Measurements from ENCODE around the gene LEKR1.

The LEKR1 gene

GRCh38 chr3:157083824-157084223, 257.7 kb downstream of the LEKR1 start:
- ChIA-PET CTCF (interaction anchor here (0.6 to 1.8 kb wide), 2 partner anchors 54 to 189 kb away, joined by 5 to 8 read pairs; no protein-coding TSS in a partner anchor), POLR2A (no interaction called here)
- Histone ChIP-seq H3K36me3 (ENCODE audit: control insufficient read depth in 2 of 2, insufficient read depth in 1 of 2, low read length in 2 of 2) (no peaks in the 10 kb centered on the region), H3K4me3 (ENCODE audit: low read depth, low read length) (no peak overlapping the region), H3K4me1 (ENCODE audit: control insufficient read depth, insufficient read depth, low read length) (peaks cover 3% of the 10 kb centered on the region; the same call in 1 of the 2 replicates), H3K27ac (ENCODE audit: extremely low read depth, low read depth, low read length) (no peak overlapping the region), H3K9me3 (ENCODE audit: control insufficient read depth, insufficient read depth, low read depth, low read length) (no peaks in the 10 kb centered on the region)
- TF ChIP-seq ZNF302 (tag by site-specific recombination; IDR thresholded peaks at IDR 0.05; ENCODE audit: low read depth): no peak
- TF ChIP-seq BCL11B (tag by site-specific recombination; IDR thresholded peaks at IDR 0.05; ENCODE audit: low read depth): no peak
- TF ChIP-seq HIC1 (tag by site-specific recombination; IDR thresholded peaks at IDR 0.05): no peak
- no peak for TF ChIP-seq ZNF560 (tag by site-specific recombination; IDR thresholded peaks at IDR 0.05; ENCODE audit: borderline replicate concordance)
- no peak for TF ChIP-seq ZNF404 (tag by site-specific recombination; IDR thresholded peaks at IDR 0.05)
- no peak for TF ChIP-seq ZNF175 (tag by site-specific recombination; IDR thresholded peaks at IDR 0.05)
- TF ChIP-seq ZNF174 (tag by site-specific recombination; IDR thresholded peaks at IDR 0.05): no peak
- no peak for TF ChIP-seq ZNF514 (tag by site-specific recombination; IDR thresholded peaks at IDR 0.05)
- no peak for TF ChIP-seq ZNF354C (tag by site-specific recombination; IDR thresholded peaks at IDR 0.05; ENCODE audit: borderline replicate concordance, low read depth)
- TF ChIP-seq ZNF146 (tag by site-specific recombination; IDR thresholded peaks at IDR 0.05): no peak
- no peak for TF ChIP-seq WT1 (tag by site-specific recombination; IDR thresholded peaks at IDR 0.05)
- TF ChIP-seq ZNF654 (tag by site-specific recombination; IDR thresholded peaks at IDR 0.05; ENCODE audit: low read depth): no peak
- no peak for TF ChIP-seq ZSCAN16 (tag by site-specific recombination; IDR thresholded peaks at IDR 0.05)

- no peak overlapping the region for H3K4me3 ChIP-seq (ENCODE audit: low read depth, low read length)
- H3K36me3 ChIP-seq (ENCODE audit: control insufficient read depth in 2 of 2, insufficient read depth in 1 of 2, low read length in 2 of 2): no peaks in the 10 kb centered on the region
- H3K4me1 ChIP-seq (ENCODE audit: control insufficient read depth, insufficient read depth, low read length): peaks cover 3% of the 10 kb centered on the region; the same call in 1 of the 2 replicates
- ChIA-PET CTCF (interaction anchor here (0.6 to 3.7 kb wide), 4 partner anchors 51 to 1438 kb away, joined by 3 to 11 read pairs (median 3); partner anchors contain the start of gene TIPARP), POLR2A (no interaction called here)
- H3K9me3 ChIP-seq (ENCODE audit: control insufficient read depth, insufficient read depth, low read depth, low read length): no peaks in the 10 kb centered on the region
- TF ChIP-seq ZNF223 (tag by site-specific recombination; IDR thresholded peaks at IDR 0.05) (no peak), PATZ1 (tag by site-specific recombination; IDR thresholded peaks at IDR 0.05) (no peak), KLF7 (tag by site-specific recombination; IDR thresholded peaks at IDR 0.05; ENCODE audit: borderline replicate concordance) (no peak), KLF16 (tag by site-specific recombination; IDR thresholded peaks at IDR 0.05) (no peak), SCRT1 (tag by site-specific recombination; IDR thresholded peaks at IDR 0.05; ENCODE audit: borderline replicate concordance) (no peak), BCL11A (tag by site-specific recombination; IDR thresholded peaks at IDR 0.05; ENCODE audit: low read depth) (no peak), ZNF639 (tag by site-specific recombination; IDR thresholded peaks at IDR 0.05) (no peak), ZNF138 (tag by site-specific recombination; IDR thresholded peaks at IDR 0.05; ENCODE audit: borderline replicate concordance) (no peak), YY1 (tag by site-specific recombination; IDR thresholded peaks at IDR 0.05) (no peak)
- no peak overlapping the region for H3K27ac ChIP-seq (ENCODE audit: extremely low read depth, low read depth, low read length)
Observed at GRCh38 chr3:157086060-157086750, 260.1 kb downstream of the LEKR1 start.
